Measurements from ENCODE around the gene KRT3.

GRCh38 chr12:52789637-52790426, 6.1 kb downstream of the KRT3 start:
- TF ChIP-seq CTCF (IDR thresholded peaks at IDR 0.05) (no peak), POLR2A (IDR thresholded peaks at IDR 0.05) (no peak)
